K562 treated with DMSO at 1 percent for 4 hours (cell line): ENCODE data around the gene ESRRG. TPM values are rescaled to one million over a fixed set of nuclear protein-coding genes. Genes with fewer than 3 reads are reported as not detected.

Experiments
- total RNA-seq: library from RNA; unstranded; fragments of 300-600 nt; gene quantifications from 2 replicates; pipeline ENCODE4 v1.2.3, GENCODE V29; 2022; ENCODE audit not compliant: insufficient read depth

ESRRG gene
- not detected in 2 replicates for total RNA-seq

GRCh38 chr1:216723274-216723780 is at the start of gene ESRRG:
Gene ESRRG, minus strand, starts transcription at chr1:216723429. Its CDS starts 130 bp downstream, at chr1:216723299.

